Activated CD8-positive, alpha-beta memory T cell treated with anti-CD3 and anti-CD28 coated beads, Interleukin-2, amount 50 U/mL, for 24 hours (primary cell): ENCODE results near the gene RIPPLY1.

Experiments used
- DNase-seq: peaks from one replicate; pipeline ENCODE4 v3.0.0-alpha.2; 2020; ENCODE audit errors: extremely low read depth

RIPPLY1 gene, protein sequence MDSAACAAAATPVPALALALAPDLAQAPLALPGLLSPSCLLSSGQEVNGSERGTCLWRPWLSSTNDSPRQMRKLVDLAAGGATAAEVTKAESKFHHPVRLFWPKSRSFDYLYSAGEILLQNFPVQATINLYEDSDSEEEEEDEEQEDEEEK

GRCh38 chrX:106903291-106903824, at the start of gene RIPPLY1:
RIPPLY1 (minus strand) TSS chrX:106903341; CDS start chrX:106903287, 54 bp downstream.
- no peak for DNase-seq

DNA sequence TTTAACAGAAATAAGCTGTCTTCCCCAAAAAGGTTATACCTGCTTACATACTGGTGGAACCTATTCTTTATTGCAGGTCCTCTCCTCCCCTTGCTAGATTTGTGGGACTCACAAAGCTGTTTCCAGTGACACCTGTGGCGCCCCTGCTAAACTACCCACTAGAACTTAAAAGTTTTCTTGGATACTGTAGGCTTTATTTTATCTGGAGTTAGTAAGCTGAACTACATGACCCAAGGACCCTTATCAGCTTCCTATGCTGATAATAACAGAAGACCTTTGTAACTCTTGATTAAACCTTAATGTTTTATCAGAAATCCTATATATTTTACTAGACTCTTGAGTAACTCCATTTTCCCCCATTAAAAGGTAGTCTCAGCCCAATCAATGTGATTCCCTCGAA, 49.4 kb upstream of the RIPPLY1 start:
- no peak for DNase-seq

DNA sequence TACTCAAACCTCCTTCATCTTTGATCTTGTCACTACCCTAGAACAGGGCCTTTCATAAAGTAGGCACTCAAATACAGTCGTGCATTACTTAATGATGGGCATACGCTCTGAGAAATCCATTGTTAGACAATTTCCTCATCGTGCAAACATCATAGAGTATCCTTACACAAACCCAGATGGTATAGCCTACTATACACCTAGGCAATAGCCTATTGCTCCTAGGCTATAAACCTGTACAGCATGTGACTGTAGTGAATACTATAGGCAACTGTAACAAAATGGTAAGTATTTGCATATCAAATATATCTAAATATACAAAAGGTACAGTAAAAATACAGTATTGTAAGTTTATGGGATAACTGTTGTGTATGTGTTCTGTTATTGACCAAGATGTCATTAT, 48.9 kb upstream of the RIPPLY1 start:
- DNase-seq: no peak

DNA sequence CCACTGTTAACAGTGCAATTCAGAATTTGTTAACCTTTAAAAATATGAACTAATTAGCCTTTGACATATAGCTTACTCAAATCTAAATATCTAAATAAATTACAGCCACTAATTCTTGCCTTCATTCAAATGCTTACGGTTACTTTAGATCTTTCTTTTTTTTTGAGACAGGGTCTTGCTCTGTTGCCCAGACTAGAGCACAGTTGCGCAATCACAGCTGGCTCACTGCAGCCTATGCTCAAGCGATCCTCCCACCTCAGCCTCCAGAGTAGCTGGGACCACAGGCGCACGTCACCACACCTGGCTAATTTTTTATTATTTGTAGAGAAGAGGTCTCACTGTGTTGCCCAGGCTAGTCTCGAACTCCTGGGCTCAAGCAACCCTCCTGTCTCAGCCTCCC, 48.1 kb upstream of the RIPPLY1 start:
- DNase-seq: no peak

DNA sequence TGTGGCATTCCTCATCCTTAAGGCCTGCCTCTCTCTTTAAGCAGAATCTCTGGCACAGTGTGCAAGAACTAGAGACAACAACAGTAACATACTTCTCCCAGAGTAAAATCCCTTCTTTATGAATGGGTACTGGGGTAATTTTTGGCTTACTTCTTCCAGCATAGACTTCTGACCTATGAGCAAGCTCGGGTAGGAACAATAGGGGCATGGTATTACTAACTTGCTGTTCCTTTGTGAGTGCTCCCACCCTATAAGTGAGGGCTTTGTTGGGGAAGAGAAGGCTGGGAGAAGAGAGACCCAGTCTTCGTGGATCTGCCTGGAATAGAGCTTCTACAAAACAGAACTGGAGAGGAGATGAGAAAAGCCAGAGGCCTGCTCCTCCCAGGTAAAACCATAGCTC, 47.2 kb upstream of the RIPPLY1 start:
- DNase-seq: no peak

- DNase-seq: no peak
These were observed 46.2 kb upstream of the RIPPLY1 start for GRCh38 chrX:106949366-106949765.

DNA sequence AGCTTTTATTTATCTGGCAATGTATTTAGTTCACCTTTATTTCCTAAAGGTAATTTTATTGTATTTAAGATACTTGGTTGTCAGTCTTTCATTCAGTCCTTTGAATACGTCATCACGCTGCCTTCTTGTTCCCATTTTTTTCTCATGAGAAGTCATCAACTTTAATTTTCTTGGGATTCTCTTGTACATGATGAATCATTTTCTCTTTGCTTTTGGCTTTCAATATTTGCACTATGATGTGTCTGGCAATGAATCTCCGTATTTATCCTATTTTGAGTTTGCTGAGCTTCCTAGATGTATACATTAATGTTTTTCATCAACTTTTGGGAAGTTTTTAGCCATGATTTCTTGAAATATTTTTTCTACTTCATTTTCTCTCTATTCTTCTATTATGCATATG, 45.5 kb upstream of the RIPPLY1 start:
- DNase-seq: no peak

DNA sequence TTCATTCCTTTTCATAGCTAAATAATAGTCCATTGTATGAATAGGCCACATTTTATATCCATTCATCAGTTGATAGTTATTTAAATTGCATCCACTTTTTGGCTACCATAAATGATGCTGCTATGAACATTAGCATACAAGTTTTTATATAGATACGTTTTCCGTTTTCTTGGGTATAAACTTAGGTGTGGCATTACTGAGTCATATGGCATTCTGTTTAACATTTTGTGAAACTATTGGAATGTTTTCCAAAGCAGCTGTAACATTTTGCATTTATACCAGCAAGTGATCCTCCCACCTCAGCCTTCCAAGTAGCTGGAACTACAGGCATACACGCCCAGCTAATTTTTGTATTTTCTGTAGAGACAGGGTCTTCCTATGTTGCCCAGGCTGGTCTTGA, 43.3 kb upstream of the RIPPLY1 start:
- no peak for DNase-seq

GRCh38 chrX:106940068-106940467, 36.9 kb upstream of the RIPPLY1 start:
- DNase-seq: no peak

GRCh38 chrX:106939566-106939965, 36.4 kb upstream of the RIPPLY1 start:
- DNase-seq: no peak

DNA sequence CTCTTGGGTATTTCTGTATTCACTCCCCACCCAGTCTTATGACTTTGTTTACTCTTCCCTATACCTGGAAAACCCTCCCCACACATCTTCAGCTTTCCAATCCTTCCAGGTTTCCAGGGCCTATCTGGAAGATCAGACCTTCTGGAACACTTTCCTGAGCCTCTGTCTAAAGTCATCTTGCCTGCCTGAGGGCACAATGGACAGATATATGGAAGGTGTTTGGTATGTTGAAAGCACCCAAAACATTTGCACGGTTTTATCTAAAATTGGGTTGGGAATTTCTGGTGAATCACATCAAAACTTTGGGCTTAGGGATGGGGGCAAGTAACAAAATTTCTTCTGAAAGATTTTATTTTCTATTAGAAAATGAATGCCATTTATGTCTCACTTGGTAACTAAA, 33.1 kb upstream of the RIPPLY1 start:
- no peak for DNase-seq

- no peak for DNase-seq
These were observed 32.0 kb upstream of the RIPPLY1 start for GRCh38 chrX:106935175-106935574.

GRCh38 chrX:106933538-106933961, 30.4 kb upstream of the RIPPLY1 start:
- no peak for DNase-seq

- no peak for DNase-seq
These were observed 29.9 kb upstream of the RIPPLY1 start for GRCh38 chrX:106932960-106933537.

GRCh38 chrX:106932492-106932923, 29.4 kb upstream of the RIPPLY1 start:
- no peak for DNase-seq

- no peak for DNase-seq
These were observed 28.8 kb upstream of the RIPPLY1 start for GRCh38 chrX:106931831-106932491.

GRCh38 chrX:106928227-106928626, 25.1 kb upstream of the RIPPLY1 start:
- DNase-seq: no peak

DNA sequence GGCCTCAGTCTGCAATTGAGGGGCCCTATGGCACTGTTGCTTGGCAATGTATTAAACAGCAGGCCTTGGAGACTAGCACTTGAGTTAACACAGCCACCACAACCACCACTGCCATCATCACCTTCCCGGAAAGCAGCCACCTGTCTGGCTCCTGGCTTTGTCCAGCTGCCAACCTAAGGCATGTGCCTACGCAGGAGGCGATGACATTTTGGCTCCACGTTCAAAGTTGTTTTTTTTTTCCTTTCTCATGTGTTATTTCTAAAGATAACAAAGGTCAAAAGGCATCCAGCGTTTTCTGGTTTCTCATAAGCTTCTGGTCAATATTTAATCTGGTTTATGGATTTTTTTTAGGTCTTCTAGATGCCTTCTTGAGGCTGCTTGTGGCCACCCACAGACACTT, 24.6 kb upstream of the RIPPLY1 start:
- no peak for DNase-seq

GRCh38 chrX:106927023-106927422, 23.9 kb upstream of the RIPPLY1 start:
- DNase-seq: no peak

DNA sequence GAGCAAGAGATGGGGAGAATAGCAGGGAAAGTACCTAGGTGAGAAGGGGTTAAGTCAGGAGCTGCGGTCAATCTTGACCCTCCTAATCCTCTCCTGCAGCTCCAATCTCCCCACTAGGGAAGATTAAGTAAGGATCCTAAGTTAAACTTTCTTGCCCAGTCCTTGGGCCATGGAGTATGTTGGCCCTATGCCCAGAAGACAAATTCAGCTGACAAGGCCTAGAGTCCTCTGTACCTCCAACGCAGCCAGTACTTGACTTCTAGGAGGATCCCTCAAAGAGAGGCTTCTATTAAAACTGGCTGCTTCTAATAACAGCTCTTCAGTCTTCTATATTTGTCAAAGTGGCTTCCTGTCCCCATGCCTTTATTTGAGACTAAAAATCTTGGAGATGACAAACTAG, 18.5 kb upstream of the RIPPLY1 start:
- no peak for DNase-seq

- DNase-seq: no peak
These were observed 16.9 kb upstream of the RIPPLY1 start, which contains the start of gene CLDN2 for GRCh38 chrX:106919932-106920452. CLDN2 (plus strand) TSS chrX:106920402; CDS start chrX:106928229, 7,827 bp downstream.

DNA sequence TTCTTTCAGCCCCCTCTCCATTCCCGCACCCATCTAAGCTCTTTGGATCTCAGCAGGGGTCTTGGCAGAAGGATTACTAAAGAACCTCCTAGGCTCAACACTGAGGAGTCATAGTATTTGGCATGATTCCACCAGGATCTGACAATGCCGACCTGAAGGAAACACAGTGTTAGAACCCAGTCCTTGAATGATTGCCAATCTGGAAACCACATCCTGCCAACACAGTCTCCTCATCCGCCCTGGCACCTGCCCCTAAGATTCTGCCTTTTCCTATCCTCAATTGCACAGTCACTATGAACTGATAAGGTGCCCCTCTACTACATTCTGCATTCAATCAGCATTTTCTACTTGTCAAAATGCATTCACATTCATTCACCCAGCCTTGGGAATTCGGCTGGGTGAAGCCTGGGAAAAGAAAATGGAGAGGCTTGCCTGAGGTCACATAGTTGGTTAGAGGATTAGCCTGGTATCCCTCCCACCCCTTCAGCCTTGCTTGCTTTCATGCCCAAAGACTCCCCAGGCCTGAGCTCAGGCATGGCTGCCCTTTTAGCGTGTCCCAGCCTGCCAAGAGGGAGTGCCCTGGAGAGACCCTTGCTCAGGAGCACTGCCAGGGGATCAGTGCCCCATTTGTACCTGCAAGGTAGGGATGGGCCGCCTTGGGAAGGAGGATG, 14.8 kb upstream of the RIPPLY1 start:
- no peak for DNase-seq
